Body of pancreas (tissue), 4 donors: ENCODE measurements around the gene CNTNAP2. TPM values are rescaled to one million over a fixed set of nuclear protein-coding genes. Genes with fewer than 3 reads are reported as not detected.

Experiments used
- ATAC-seq: fragments of 150-250 bp; one replicate; pipeline ENCODE4 v1.9.1; 2016
- DNase-seq, 4 donors: peaks; one replicate each; pipeline ENCODE4 v3.0.0-alpha.2; 2019
- H3K27ac ChIP-seq, 4 donors: fragments of 200-600 bp; sonication (generic); 1 replicate in 3 of 4; 2 replicates in 1 of 4; pipeline versions ENCODE4 v1.5.1 to v1.6.1; 2016 to 2019; ENCODE audit warnings: mild to moderate bottlenecking in 1 of 4, mixed read lengths in 1 of 4, moderate library complexity in 1 of 4
- H3K27me3 ChIP-seq, 2 donors: fragments of 200-600 bp; sonication (generic); one replicate each; pipeline ENCODE4 v1.6.0; 2016; ENCODE audit warnings: mild to moderate bottlenecking in 1 of 2
- H3K36me3 ChIP-seq, 2 donors: fragments of 200-600 bp; sonication (generic); replicated peaks in 1 of 2; 2 replicates each; pipeline ENCODE4 v1.5.1; 2016; ENCODE audit warnings: low read depth in 2 of 2; ENCODE audit not compliant: insufficient read depth in 1 of 2
- H3K4me1 ChIP-seq: fragments of 200-600 bp; sonication (generic); one replicate; pipeline ENCODE4 v1.6.0; 2016
- H3K4me3 ChIP-seq, 2 donors: fragments of 200-600 bp; sonication (generic); 1 replicate in 1 of 2; 2 replicates in 1 of 2; pipeline ENCODE4 v1.5.1; 2016 to 2019
- H3K9me3 ChIP-seq, 3 donors: fragments of 200-600 bp; sonication (generic); 1 replicate in 2 of 3; 2 replicates in 1 of 3; pipeline ENCODE4 v1.5.1; 2016
- POLR2A ChIP-seq, 3 donors: fragments of 450-650 bp; IDR thresholded peaks; one replicate each; pipeline ENCODE4 v1.6.1; 2016; ENCODE audit warnings: antibody characterized with exemption in 3 of 3, mild to moderate bottlenecking in 2 of 3
- WGBS, 2 donors: methylation state at CpG; one replicate each; pipeline ENCODE4 v1.1.5; 2017; 5-methylcytosine and 5-hydroxymethylcytosine counted together
- intact Hi-C: fragments of 100-400 bp; cut with DNase I; formaldehyde crosslinking; loops from one replicate; pipeline ENCODE4 v1.15.1; 2023
- total RNA-seq, 2 donors: library from RNA; depleted of rRNA; stranded (reverse); fragments of >200 nt; gene quantifications; one replicate each; pipeline ENCODE4 v1.1.0, GENCODE V29; 2016
- TF ChIP-seq, protein P1 (sequence below), 7 experiments: fragments of 450-650 bp in 4 of 7; fragments of 200-600 bp in 3 of 7; sonication (generic) in 3 of 7; IDR thresholded peaks; one replicate each; pipeline ENCODE4 v1.5.1; 2016 to 2019; ENCODE audit warnings: antibody characterized with exemption in 7 of 7

Gene CNTNAP2
- total RNA-seq, 2 donors from 2014 or later, result 1.0 TPM; not detected in 1

DNA sequence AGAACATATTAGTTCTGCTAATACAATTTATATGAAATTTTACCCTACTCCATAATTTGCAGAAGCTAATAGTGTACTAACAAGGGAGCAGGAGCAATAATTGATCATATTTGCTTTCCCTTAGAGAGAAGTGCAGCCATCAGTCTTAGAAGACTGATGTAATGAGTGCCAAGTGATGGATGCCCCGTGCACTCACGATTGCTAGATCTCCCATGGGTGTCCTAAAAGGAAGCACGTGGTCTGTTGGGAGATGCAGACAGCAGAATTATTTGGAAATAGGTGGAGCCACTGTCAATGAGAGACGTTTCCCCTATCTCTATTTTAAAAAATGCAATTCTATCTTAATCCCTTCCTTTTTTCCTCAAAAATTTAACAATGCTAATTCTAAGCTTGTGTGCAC, 1701.7 kb downstream of the CNTNAP2 start:
- Histone ChIP-seq H3K27me3 (no peaks in the 10 kb centered on the region), H3K27ac (no peak overlapping the region), H3K4me3 (no peak overlapping the region), H3K36me3 (no peaks in the 10 kb centered on the region), H3K9me3 (peaks cover 0 to 3% (median 0%) of the 10 kb centered on the region in 3 donors), H3K4me1 (no peaks in the 10 kb centered on the region)
- ATAC-seq, result no peak
- DNase-seq, result no peak
- intact Hi-C loops, result no loop called here
- no peak for TF ChIP-seq POLR2A (IDR thresholded peaks at IDR 0.05)
- TF ChIP-seq, protein P1, sequence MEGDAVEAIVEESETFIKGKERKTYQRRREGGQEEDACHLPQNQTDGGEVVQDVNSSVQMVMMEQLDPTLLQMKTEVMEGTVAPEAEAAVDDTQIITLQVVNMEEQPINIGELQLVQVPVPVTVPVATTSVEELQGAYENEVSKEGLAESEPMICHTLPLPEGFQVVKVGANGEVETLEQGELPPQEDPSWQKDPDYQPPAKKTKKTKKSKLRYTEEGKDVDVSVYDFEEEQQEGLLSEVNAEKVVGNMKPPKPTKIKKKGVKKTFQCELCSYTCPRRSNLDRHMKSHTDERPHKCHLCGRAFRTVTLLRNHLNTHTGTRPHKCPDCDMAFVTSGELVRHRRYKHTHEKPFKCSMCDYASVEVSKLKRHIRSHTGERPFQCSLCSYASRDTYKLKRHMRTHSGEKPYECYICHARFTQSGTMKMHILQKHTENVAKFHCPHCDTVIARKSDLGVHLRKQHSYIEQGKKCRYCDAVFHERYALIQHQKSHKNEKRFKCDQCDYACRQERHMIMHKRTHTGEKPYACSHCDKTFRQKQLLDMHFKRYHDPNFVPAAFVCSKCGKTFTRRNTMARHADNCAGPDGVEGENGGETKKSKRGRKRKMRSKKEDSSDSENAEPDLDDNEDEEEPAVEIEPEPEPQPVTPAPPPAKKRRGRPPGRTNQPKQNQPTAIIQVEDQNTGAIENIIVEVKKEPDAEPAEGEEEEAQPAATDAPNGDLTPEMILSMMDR (IDR thresholded peaks at IDR 0.05), result no peak
- 51% methylated on average over 4 of the region's 4 CpGs for WGBS, 2 donors

DNA sequence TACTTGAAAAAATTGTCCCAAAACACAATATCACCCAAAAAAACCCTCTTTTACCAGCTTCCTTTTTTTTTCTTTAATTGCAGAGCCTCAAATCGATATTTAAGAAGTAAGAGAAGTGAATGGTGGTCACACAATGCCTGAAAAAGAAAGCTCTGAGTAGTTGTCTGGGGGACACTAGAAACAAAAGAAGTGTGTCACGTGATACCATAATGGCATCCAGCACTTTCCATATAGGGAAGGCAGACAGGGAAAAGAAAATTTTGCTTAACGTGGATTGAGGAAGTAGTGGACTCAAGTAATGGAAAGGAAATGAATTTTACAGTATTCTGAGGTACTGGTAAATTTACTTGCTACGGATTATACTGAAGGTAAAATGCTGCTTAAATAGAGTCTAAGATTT, 1708.1 kb downstream of the CNTNAP2 start:
- ATAC-seq (no peak), DNase-seq (no peak)
- no peaks in the 10 kb centered on the region for H3K36me3 ChIP-seq
- no peak for TF ChIP-seq POLR2A (IDR thresholded peaks at IDR 0.05)
- TF ChIP-seq, protein P1 (IDR thresholded peaks at IDR 0.05), result no peak
- intact Hi-C loops, result no loop called here
- H3K4me1 ChIP-seq, result no peaks in the 10 kb centered on the region
- H3K27ac ChIP-seq, result no peak overlapping the region
- WGBS, 2 donors, result 60 to 66% methylated on average over 4 of the region's 4 CpGs
- H3K27me3 ChIP-seq, result no peaks in the 10 kb centered on the region
- H3K4me3 ChIP-seq, result no peak overlapping the region
- peaks cover 0 to 3% (median 0%) of the 10 kb centered on the region in 3 donors for H3K9me3 ChIP-seq

GRCh38 chr7:147829016-147829415, 1712.4 kb downstream of the CNTNAP2 start:
- intact Hi-C loops, result no loop called here
- Histone ChIP-seq H3K27me3 (no peaks in the 10 kb centered on the region), H3K27ac (no peak overlapping the region), H3K36me3 (no peaks in the 10 kb centered on the region), H3K4me3 (no peak overlapping the region), H3K4me1 (no peaks in the 10 kb centered on the region), H3K9me3 (no peaks in the 10 kb centered on the region)
- no peak for TF ChIP-seq POLR2A (IDR thresholded peaks at IDR 0.05)
- TF ChIP-seq, protein P1 (IDR thresholded peaks at IDR 0.05), result no peak
- WGBS, 2 donors, result 82% methylated on average over 2 of the region's 2 CpGs
- DNase-seq, result no peak
- no peak for ATAC-seq

DNA sequence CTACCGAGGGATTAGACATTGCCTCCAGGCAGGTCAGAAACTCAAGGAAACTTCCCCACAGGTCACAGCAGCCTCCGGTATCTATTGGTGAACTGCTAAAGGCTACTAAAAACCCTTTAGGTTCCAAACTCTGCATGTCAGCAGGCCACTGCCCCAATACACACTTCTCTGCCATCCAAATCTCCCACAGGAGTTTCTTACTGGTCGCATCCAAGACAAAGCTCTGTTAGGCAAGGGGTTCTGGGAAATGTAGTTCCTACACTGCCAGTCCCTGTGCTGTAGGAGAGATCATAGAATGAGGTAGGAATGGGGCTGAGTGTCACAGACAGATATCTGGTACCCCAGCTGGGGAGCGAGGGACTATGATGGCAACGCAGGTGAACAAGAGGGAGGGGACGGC, 1717.0 kb downstream of the CNTNAP2 start:
- intact Hi-C loops, result no loop called here
- WGBS, 2 donors, result 47 to 52% methylated on average over 6 of the region's 6 CpGs
- TF ChIP-seq, protein P1 (IDR thresholded peaks at IDR 0.05), result no peak
- TF ChIP-seq POLR2A (IDR thresholded peaks at IDR 0.05), result no peak

DNA sequence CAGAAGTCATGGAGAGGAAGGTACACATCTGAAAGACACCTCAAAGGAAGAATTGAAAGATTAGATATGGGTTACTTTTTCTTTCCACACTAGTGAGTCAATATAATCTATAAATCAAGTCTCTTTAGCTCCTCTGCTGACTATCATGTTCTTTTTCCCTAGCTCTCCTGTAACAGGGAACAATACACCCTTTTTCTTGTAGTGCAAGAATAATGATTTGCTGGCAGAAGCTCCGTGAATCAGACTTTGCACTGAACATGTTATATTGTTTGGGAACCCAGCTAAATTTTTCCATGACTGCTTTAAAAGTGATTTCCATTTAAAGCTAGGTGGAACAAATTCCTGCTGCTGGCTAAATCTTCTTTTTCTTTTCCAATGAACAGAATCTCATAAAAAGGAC, 1717.4 kb downstream of the CNTNAP2 start:
- ATAC-seq (no peak), DNase-seq (no peak)
- no peaks in the 10 kb centered on the region for H3K9me3 ChIP-seq
- no peaks in the 10 kb centered on the region for H3K4me1 ChIP-seq
- H3K27me3 ChIP-seq, result no peaks in the 10 kb centered on the region
- WGBS, 2 donors, result 7 to 15% methylated on average over 1 of the region's 1 CpG
- H3K27ac ChIP-seq, result no peak overlapping the region
- no peak overlapping the region for H3K4me3 ChIP-seq
- intact Hi-C loops, result no loop called here
- no peaks in the 10 kb centered on the region for H3K36me3 ChIP-seq
- TF ChIP-seq, protein P1 (IDR thresholded peaks at IDR 0.05), result no peak
- no peak for TF ChIP-seq POLR2A (IDR thresholded peaks at IDR 0.05)

More for the DNA sequence above, 1717.0 kb downstream of the CNTNAP2 start:
- no peak for ATAC-seq
- no peak for DNase-seq
- Histone ChIP-seq H3K27me3 (no peaks in the 10 kb centered on the region), H3K27ac (no peak overlapping the region), H3K9me3 (no peaks in the 10 kb centered on the region), H3K36me3 (no peaks in the 10 kb centered on the region), H3K4me1 (no peaks in the 10 kb centered on the region), H3K4me3 (no peak overlapping the region)
